HG03175 (cell line): ENCODE measurements around the gene COL4A6.

Experiments
- ATAC-seq: cut with Tn5 transposase; IDR thresholded peaks from one replicate; pipeline ENCODE4 v1.9.1; 2021; ENCODE audit warnings: mild to moderate bottlenecking, moderate library complexity; ENCODE audit not compliant: unreplicated experiment

The COL4A6 gene

GRCh38 chrX:108341947-108342346 lies 96.3 kb downstream of the COL4A6 start:
- ATAC-seq: no peak

GRCh38 chrX:108332281-108332680 lies 105.9 kb downstream of the COL4A6 start:
- ATAC-seq: no peak

GRCh38 chrX:108331126-108331909 lies 106.9 kb downstream of the COL4A6 start:
- no peak for ATAC-seq

- no peak for ATAC-seq
These were observed 114.5 kb downstream of the COL4A6 start for GRCh38 chrX:108323751-108324150.

GRCh38 chrX:108322234-108322633 lies 116.0 kb downstream of the COL4A6 start:
- no peak for ATAC-seq

- no peak for ATAC-seq
These were observed 121.8 kb downstream of the COL4A6 start for GRCh38 chrX:108316456-108316855.

- no peak for ATAC-seq
These were observed 124.6 kb downstream of the COL4A6 start for GRCh38 chrX:108313669-108314068.

GRCh38 chrX:108312957-108313356 lies 125.3 kb downstream of the COL4A6 start:
- ATAC-seq: no peak

- ATAC-seq: no peak
These were observed 126.2 kb downstream of the COL4A6 start for GRCh38 chrX:108312011-108312410.

- no peak for ATAC-seq
These were observed 127.7 kb downstream of the COL4A6 start for GRCh38 chrX:108310506-108310905.

GRCh38 chrX:108309144-108309543 lies 129.1 kb downstream of the COL4A6 start:
- no peak for ATAC-seq

GRCh38 chrX:108307132-108308085 lies 130.8 kb downstream of the COL4A6 start:
- ATAC-seq: no peak

- no peak for ATAC-seq
These were observed 132.1 kb downstream of the COL4A6 start for GRCh38 chrX:108306086-108306485.

- ATAC-seq: no peak
These were observed 133.5 kb downstream of the COL4A6 start for GRCh38 chrX:108304757-108305156.

- no peak for ATAC-seq
These were observed 134.0 kb downstream of the COL4A6 start for GRCh38 chrX:108304210-108304609.

- ATAC-seq: no peak
These were observed 134.5 kb downstream of the COL4A6 start for GRCh38 chrX:108303682-108304081.

GRCh38 chrX:108299704-108300103 lies 138.5 kb downstream of the COL4A6 start:
- no peak for ATAC-seq

GRCh38 chrX:108299101-108299591 lies 139.1 kb downstream of the COL4A6 start:
- peak; percentile 79 for ATAC-seq

- ATAC-seq: no peak
These were observed 140.0 kb downstream of the COL4A6 start for GRCh38 chrX:108298165-108298602.

- no peak for ATAC-seq
These were observed 140.9 kb downstream of the COL4A6 start for GRCh38 chrX:108297290-108297689.

- no peak for ATAC-seq
These were observed 146.2 kb downstream of the COL4A6 start for GRCh38 chrX:108292053-108292452.

GRCh38 chrX:108285918-108286317 lies 152.3 kb downstream of the COL4A6 start:
- no peak for ATAC-seq
